GM12891 (cell line): ENCODE results near the gene TNFAIP8.

ENCODE experiments used
- PAX5 ChIP-seq: IDR thresholded peaks from 2 replicates; pipeline ENCODE4 v1.6.1; 2011; ENCODE audit warnings: low read length, moderate library complexity, mild to moderate bottlenecking; ENCODE audit not compliant: insufficient read depth, severe bottlenecking
- POLR2A ChIP-seq: IDR thresholded peaks from 2 replicates; pipeline ENCODE4 v1.6.1; 2011; ENCODE audit warnings: low read depth, low read length, control low read depth
- POLR2AphosphoS5 ChIP-seq: IDR thresholded peaks from 2 replicates; pipeline ENCODE4 v1.6.1; 2011; ENCODE audit warnings: low read depth, low read length, control low read depth
- POU2F2 ChIP-seq: IDR thresholded peaks from 2 replicates; pipeline ENCODE4 v1.6.1; 2011; ENCODE audit warnings: low read depth, mild to moderate bottlenecking, control low read depth, low read length, moderate library complexity
- SPI1 ChIP-seq: IDR thresholded peaks from 2 replicates; pipeline ENCODE4 v1.6.1; 2011; ENCODE audit warnings: low read depth, low read length, control low read depth
- TAF1 ChIP-seq: IDR thresholded peaks from 2 replicates; pipeline ENCODE4 v1.6.1; 2011; ENCODE audit warnings: low read depth, low read length, control low read depth

DNA sequence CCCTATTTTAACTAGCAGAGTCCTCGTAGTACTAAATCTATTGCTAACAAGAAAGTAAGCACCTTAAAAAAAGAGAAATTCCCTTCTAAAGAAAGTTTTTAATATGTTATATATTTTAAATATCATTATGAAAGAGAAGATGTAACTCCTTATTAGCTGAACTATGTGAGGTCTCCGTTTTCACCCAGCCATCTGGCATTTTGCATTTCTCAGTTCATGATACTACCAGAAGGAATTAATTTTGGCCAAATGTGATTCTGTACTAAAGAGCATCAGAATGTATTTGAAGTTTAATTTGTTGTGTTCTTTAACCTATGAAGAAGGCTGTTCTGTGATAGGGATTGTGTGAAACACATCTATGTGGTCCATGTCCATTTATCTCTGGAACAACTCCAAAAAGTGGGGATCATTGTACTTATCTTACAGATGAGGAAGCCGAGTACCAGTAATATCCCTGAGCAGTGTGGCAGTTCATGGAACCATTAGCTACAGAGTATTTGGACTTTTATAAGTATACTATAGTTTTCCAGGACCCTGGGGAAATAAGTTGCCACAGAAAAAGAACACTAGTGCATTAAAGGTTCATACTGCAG is 29.8 kb downstream of the TNFAIP8 start:
- no peak for TF ChIP-seq POLR2A
- TF ChIP-seq TAF1: no peak
- TF ChIP-seq POLR2AphosphoS5: no peak
- no peak for TF ChIP-seq SPI1
- TF ChIP-seq POU2F2: no peak
- no peak for TF ChIP-seq PAX5
